ENCODE data around the gene CIAO3.

The CIAO3 gene

GRCh38 chr16:728131-728889 is 12.5 kb downstream of the CIAO3 start (continued):
- TF ChIP-seq ZNF114 (tag by site-specific recombination; IDR thresholded peaks at IDR 0.05) (no peak), ZNF830 (tag by site-specific recombination; IDR thresholded peaks at IDR 0.05; ENCODE audit: low read depth) (no peak), SCRT2 (tag by site-specific recombination; IDR thresholded peaks at IDR 0.05) (no peak), ZNF629 (tag by site-specific recombination; IDR thresholded peaks at IDR 0.05) (peak; percentile 46; the same call in 1 of the 2 replicates), ZNF785 (tag by site-specific recombination; IDR thresholded peaks at IDR 0.05) (no peak), ZBTB17 (tag by site-specific recombination; IDR thresholded peaks at IDR 0.05) (peak; percentile 32; the same call in 1 of the 2 replicates), ZXDB (tag by site-specific recombination; IDR thresholded peaks at IDR 0.05) (no peak), PATZ1 (tag by site-specific recombination; IDR thresholded peaks at IDR 0.05) (peak; percentile 81), AEBP2 (tag by site-specific recombination; IDR thresholded peaks at IDR 0.05; ENCODE audit: borderline replicate concordance) (no peak), GLIS1 (tag by site-specific recombination; IDR thresholded peaks at IDR 0.05) (peak; percentile 33; the same call in 1 of the 2 replicates), GLIS2 (tag by site-specific recombination; IDR thresholded peaks at IDR 0.05) (peak; percentile 75), ZBTB26 (tag by site-specific recombination; optimal IDR thresholded peaks at IDR 0.05) (peak; percentile 86), ZNF140 (tag by site-specific recombination; IDR thresholded peaks at IDR 0.05) (no peak), ZNF639 (tag by site-specific recombination; IDR thresholded peaks at IDR 0.05) (no peak), PRDM10 (tag by site-specific recombination; IDR thresholded peaks at IDR 0.05) (peak; percentile 91), KLF9 (tag by site-specific recombination; IDR thresholded peaks at IDR 0.05; ENCODE audit: low read depth) (peak; percentile 80), ZNF449 (tag by site-specific recombination; IDR thresholded peaks at IDR 0.05) (peak; percentile 65), HOXA7 (CRISPR knock-in tag; IDR thresholded peaks at IDR 0.05; ENCODE audit: borderline replicate concordance) (no peak), ZBTB8A (tag by site-specific recombination; IDR thresholded peaks at IDR 0.05) (peak; percentile 62), ZNF600 (tag by site-specific recombination; IDR thresholded peaks at IDR 0.05) (peak; percentile 68; the same call in 1 of the 2 replicates), ZNF324 (tag by site-specific recombination; IDR thresholded peaks at IDR 0.05) (no peak), SALL2 (tag by site-specific recombination; IDR thresholded peaks at IDR 0.05; ENCODE audit: borderline replicate concordance) (no peak), ZNF404 (tag by site-specific recombination; IDR thresholded peaks at IDR 0.05) (no peak), ZNF184 (tag by site-specific recombination; IDR thresholded peaks at IDR 0.05) (no peak), KLF1 (tag by site-specific recombination; IDR thresholded peaks at IDR 0.05) (peak; percentile 72), ZNF660 (tag by site-specific recombination; IDR thresholded peaks at IDR 0.05) (no peak), ZNF704 (tag by site-specific recombination; IDR thresholded peaks at IDR 0.05) (no peak), ZNF624 (tag by site-specific recombination; IDR thresholded peaks at IDR 0.05) (no peak)
